HUES48 (cell line): Measurements from ENCODE around the gene GLI2.

ENCODE experiments used
- H3K27ac ChIP-seq: one replicate; pipeline ENCODE4 v1.7.0; 2013; ENCODE audit warnings: low read depth, low read length, inconsistent platforms
- H3K27me3 ChIP-seq: 2 replicates; pipeline ENCODE4 v1.6.1; 2013; ENCODE audit warnings: mild to moderate bottlenecking, low read length; ENCODE audit not compliant: control insufficient read depth, insufficient read depth
- H3K36me3 ChIP-seq: 2 replicates; pipeline ENCODE4 v1.6.1; 2013; ENCODE audit warnings: low read length; ENCODE audit not compliant: control insufficient read depth, insufficient read depth
- H3K4me1 ChIP-seq: 2 replicates; pipeline ENCODE4 v1.6.1; 2013; ENCODE audit warnings: mild to moderate bottlenecking, low read length; ENCODE audit not compliant: control insufficient read depth, insufficient read depth
- H3K4me3 ChIP-seq: 2 replicates; pipeline ENCODE4 v1.5.1; 2013; ENCODE audit warnings: mild to moderate bottlenecking, low read depth, low read length
- H3K9ac ChIP-seq: 2 replicates; pipeline ENCODE4 v1.6.1; 2013; ENCODE audit warnings: mild to moderate bottlenecking, low read depth, low read length, moderate library complexity
- H3K9me3 ChIP-seq: 2 replicates; pipeline ENCODE4 v1.6.1; 2013; ENCODE audit warnings: low read length; ENCODE audit not compliant: control insufficient read depth, insufficient read depth

GLI2 gene

DNA sequence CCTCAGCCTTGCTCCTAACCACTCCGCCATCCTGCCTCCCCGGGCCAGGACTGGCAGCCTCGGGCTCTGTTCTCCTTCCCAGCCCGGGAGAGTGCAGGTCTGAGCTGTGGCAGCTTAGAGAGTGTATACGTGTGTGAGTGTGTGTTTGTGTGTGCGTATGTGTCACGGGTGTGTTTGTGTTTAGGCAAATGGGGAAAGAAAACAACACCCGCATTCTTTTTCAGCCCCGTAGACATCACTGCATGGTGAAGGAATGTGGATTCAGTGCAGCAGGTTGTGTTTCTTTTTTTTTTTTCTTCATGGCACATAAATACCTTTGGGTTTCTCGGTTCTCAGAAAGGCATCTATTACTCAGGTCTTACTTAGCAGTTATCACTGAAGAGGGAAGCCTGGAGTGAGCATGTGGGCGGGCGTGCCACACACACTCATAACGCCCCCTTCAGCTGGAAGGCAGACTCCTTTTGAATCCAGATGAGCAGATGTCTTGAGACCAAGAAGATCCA is 44.2 kb downstream of the GLI2 start:
- Histone ChIP-seq H3K4me1 (peaks cover 48% of the 10 kb centered on the region), H3K9ac (no peak overlapping the region), H3K36me3 (no peaks in the 10 kb centered on the region), H3K27ac (peak overlapping the region; percentile 54), H3K4me3 (no peak overlapping the region), H3K27me3 (no peaks in the 10 kb centered on the region), H3K9me3 (no peaks in the 10 kb centered on the region)

DNA sequence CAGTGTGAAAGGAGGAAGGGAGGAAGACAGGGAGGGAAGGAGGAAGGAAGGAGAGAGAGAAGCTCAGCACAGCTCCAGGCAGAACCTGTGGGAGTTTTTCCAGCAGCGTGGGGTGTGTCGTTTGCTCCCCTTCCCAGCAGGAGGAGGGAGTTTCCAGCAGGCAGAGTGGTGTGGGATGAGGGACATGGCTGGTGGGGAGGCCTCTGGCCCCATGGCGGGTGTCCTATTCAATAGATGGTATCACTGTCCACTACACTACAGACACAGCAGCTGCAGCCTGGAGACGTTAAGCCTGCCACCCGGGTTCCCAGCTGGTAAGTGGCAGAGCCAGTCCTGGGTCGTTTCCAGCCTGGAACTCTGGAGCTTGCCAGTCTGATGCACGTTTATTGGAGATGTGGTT is 44.7 kb downstream of the GLI2 start:
- Histone ChIP-seq H3K4me3 (no peak overlapping the region), H3K36me3 (no peaks in the 10 kb centered on the region), H3K9ac (no peak overlapping the region), H3K9me3 (no peaks in the 10 kb centered on the region), H3K27me3 (no peaks in the 10 kb centered on the region), H3K27ac (peak overlapping the region; percentile 54), H3K4me1 (peaks cover 54% of the 10 kb centered on the region)

DNA sequence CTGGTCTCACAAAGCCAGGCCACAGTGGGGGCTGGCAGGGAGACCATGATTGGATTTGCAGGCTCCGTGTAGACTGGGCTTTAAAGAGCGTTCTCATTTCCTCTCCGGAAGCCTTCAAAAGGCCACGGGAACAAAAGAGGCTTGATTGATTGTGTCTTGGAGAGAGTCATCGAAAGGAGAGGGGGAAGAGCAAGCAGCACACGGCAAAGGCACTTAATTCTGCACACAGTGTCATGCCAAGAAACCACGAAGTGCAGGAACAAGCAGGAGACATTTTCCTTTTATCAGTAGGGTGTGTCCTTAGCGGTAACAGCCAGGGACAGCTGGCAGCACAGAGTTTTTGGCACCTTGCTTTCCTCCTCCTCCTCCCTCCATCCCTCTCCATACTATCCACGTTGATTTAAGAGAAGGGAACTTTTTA is 47.7 kb downstream of the GLI2 start:
- no peaks in the 10 kb centered on the region for H3K27me3 ChIP-seq
- no peak overlapping the region for H3K4me3 ChIP-seq
- H3K4me1 ChIP-seq: peaks cover 73% of the 10 kb centered on the region
- no peaks in the 10 kb centered on the region for H3K9me3 ChIP-seq
- H3K9ac ChIP-seq: no peak overlapping the region
- peak overlapping the region; percentile 33 for H3K27ac ChIP-seq
- no peaks in the 10 kb centered on the region for H3K36me3 ChIP-seq

DNA sequence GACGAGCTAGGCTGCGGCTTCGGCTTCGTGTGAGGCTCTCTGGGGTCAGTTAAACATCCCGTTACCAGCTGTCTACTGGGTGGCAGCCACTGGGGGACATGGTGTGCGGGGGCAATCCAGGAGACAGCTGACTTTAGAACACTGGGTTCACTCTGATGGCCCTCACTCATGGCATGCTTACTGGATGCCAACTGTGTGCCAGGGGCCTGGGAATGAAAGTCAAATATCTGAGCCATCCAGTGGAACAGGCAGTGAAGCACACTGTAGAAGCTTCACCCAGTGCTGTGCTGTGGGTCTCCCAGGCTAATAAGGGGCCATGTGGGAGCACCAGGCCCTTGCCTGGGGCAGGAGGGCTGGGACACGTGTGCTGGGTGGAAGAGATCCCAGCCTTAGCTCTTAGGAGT is 48.3 kb downstream of the GLI2 start:
- Histone ChIP-seq H3K9me3 (no peaks in the 10 kb centered on the region), H3K36me3 (no peaks in the 10 kb centered on the region), H3K27ac (no peak overlapping the region), H3K4me3 (no peak overlapping the region), H3K9ac (no peak overlapping the region), H3K27me3 (no peaks in the 10 kb centered on the region), H3K4me1 (peaks cover 73% of the 10 kb centered on the region)
